ENCODE results near the gene TOPAZ1.

GRCh38 chr3:44265815-44266214, 24.1 kb downstream of the TOPAZ1 start:
- TF ChIP-seq CTCF (IDR thresholded peaks at IDR 0.05) (no peak), POLR2A (IDR thresholded peaks at IDR 0.05) (no peak)
